KMS-11 (cell line): ENCODE data around the gene MARCHF10.

ENCODE experiments used
- H2AFZ ChIP-seq: fragments of 200-600 bp; sonication (generic); 2 replicates; pipeline ENCODE4 v1.6.1; 2016; ENCODE audit warnings: antibody characterized with exemption, mixed run types, low read depth
- H3K27ac ChIP-seq: fragments of 200-600 bp; sonication (generic); 2 replicates; pipeline ENCODE4 v1.6.1; 2016; ENCODE audit warnings: mild to moderate bottlenecking, mixed run types
- H3K27me3 ChIP-seq: fragments of 200-600 bp; sonication (generic); 2 replicates; pipeline ENCODE4 v1.6.1; 2017; ENCODE audit warnings: mild to moderate bottlenecking, low read depth, mixed run types, moderate library complexity; ENCODE audit not compliant: insufficient read depth
- H3K36me3 ChIP-seq: fragments of 200-600 bp; sonication (generic); 2 replicates; pipeline ENCODE4 v1.6.1; 2017; ENCODE audit warnings: mild to moderate bottlenecking, mixed run types; ENCODE audit not compliant: insufficient read depth
- H3K4me1 ChIP-seq: fragments of 200-600 bp; sonication (generic); 2 replicates; pipeline ENCODE4 v1.6.1; 2016; ENCODE audit warnings: mild to moderate bottlenecking, low read depth, mixed run types; ENCODE audit not compliant: poor library complexity, severe bottlenecking
- H3K4me2 ChIP-seq: fragments of 200-600 bp; sonication (generic); 2 replicates; pipeline ENCODE4 v1.7.0; 2016; ENCODE audit warnings: mild to moderate bottlenecking, mixed run types
- H3K4me3 ChIP-seq: fragments of 200-600 bp; sonication (generic); IDR thresholded peaks from 2 replicates; pipeline ENCODE4 v1.6.1; 2017; ENCODE audit warnings: low read depth, low read length, mixed read lengths; ENCODE audit not compliant: insufficient read depth
- H3K79me2 ChIP-seq: fragments of 200-600 bp; sonication (generic); 2 replicates; pipeline ENCODE4 v1.6.1; 2016; ENCODE audit warnings: low read depth, mixed run types; ENCODE audit not compliant: insufficient read depth
- H3K9ac ChIP-seq: fragments of 200-600 bp; sonication (generic); 2 replicates; pipeline ENCODE4 v1.6.1; 2016; ENCODE audit warnings: mild to moderate bottlenecking, mixed run types
- H4K20me1 ChIP-seq: fragments of 200-600 bp; sonication (generic); 2 replicates; pipeline ENCODE4 v1.6.1; 2016; ENCODE audit warnings: mild to moderate bottlenecking, mixed run types; ENCODE audit not compliant: insufficient read depth
- TF ChIP-seq, protein P1 (sequence below): fragments of 200-600 bp; sonication (generic); conservative IDR thresholded peaks from 2 replicates; pipeline ENCODE4 v1.6.1; 2017; ENCODE audit warnings: low read depth, mild to moderate bottlenecking, antibody characterized with exemption, low read length, moderate library complexity, mixed read lengths

MARCHF10 gene

DNA sequence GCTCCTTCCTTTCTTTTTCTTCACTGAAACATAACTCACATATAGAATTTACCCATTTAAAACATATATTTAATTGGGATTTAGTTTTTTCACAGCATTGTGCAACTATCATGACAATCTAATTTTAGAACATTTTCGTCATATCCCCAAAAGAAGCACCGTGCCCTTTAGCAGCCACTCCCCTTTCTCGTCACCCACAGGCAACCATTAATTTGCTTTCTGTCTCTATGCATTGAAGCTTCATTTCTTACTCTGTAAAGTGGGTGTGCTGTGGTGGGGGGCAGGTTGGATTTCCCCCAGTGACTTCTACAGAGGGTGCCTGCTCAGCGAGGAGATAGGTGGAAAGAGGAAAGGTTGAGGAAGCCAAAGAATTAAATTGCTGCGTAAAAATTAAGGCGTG is 144.8 kb downstream of the MARCHF10 start:
- Histone ChIP-seq H3K27me3 (no peaks in the 10 kb centered on the region), H2AFZ (no peak overlapping the region), H3K27ac (no peak overlapping the region), H4K20me1 (no peaks in the 10 kb centered on the region), H3K79me2 (no peaks in the 10 kb centered on the region), H3K4me1 (no peaks in the 10 kb centered on the region), H3K4me3 (no peak overlapping the region), H3K4me2 (no peak overlapping the region), H3K36me3 (no peaks in the 10 kb centered on the region), H3K9ac (no peak overlapping the region)
- TF ChIP-seq, protein P1, sequence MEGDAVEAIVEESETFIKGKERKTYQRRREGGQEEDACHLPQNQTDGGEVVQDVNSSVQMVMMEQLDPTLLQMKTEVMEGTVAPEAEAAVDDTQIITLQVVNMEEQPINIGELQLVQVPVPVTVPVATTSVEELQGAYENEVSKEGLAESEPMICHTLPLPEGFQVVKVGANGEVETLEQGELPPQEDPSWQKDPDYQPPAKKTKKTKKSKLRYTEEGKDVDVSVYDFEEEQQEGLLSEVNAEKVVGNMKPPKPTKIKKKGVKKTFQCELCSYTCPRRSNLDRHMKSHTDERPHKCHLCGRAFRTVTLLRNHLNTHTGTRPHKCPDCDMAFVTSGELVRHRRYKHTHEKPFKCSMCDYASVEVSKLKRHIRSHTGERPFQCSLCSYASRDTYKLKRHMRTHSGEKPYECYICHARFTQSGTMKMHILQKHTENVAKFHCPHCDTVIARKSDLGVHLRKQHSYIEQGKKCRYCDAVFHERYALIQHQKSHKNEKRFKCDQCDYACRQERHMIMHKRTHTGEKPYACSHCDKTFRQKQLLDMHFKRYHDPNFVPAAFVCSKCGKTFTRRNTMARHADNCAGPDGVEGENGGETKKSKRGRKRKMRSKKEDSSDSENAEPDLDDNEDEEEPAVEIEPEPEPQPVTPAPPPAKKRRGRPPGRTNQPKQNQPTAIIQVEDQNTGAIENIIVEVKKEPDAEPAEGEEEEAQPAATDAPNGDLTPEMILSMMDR, result no peak

DNA sequence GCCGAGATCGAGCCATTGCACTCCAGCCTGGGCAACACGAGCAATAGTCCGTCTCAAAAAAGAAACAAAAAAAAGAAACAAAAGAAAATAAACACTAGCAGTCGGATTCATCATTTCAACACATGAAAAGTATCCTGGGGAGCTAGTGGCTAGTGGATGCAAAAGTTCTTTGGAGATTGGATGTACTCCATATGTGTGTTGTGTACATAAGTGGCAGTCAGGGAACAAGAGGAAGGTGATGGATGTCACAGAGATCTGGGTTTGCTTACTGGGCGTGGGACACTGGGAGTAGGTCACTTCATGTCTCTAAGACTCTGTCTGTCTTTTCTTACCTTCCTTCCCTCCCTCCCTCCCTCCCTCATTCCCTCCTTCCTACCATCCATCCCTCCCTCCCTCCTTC is 145.3 kb downstream of the MARCHF10 start:
- Histone ChIP-seq H3K4me2 (no peak overlapping the region), H3K4me3 (no peak overlapping the region), H3K36me3 (no peaks in the 10 kb centered on the region), H4K20me1 (no peaks in the 10 kb centered on the region), H2AFZ (no peak overlapping the region), H3K4me1 (no peaks in the 10 kb centered on the region), H3K27ac (no peak overlapping the region), H3K27me3 (no peaks in the 10 kb centered on the region), H3K79me2 (no peaks in the 10 kb centered on the region), H3K9ac (no peak overlapping the region)
- TF ChIP-seq, protein P1, result no peak

DNA sequence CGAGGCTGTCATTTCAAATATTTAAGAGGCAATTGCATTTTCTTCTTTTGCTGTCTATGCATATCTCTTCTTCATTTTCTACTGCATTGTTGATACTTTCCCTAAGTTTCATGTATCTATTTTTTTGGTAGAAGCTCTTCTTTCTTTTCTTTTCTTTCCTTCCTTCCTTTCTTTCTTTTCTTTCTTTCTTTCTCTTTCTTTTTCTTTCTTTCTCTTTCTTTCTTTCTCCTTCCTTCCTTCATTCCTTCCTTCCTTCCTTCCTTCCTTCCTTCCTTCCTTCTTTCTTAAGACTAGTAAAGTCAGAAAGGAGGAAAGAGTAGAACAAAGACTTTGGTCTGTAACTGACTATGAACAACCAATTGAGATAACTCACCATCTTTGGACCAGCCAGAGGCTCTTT is 146.8 kb downstream of the MARCHF10 start:
- Histone ChIP-seq H3K27ac (no peak overlapping the region), H3K9ac (no peak overlapping the region), H2AFZ (no peak overlapping the region), H4K20me1 (no peaks in the 10 kb centered on the region), H3K4me1 (no peaks in the 10 kb centered on the region), H3K27me3 (no peaks in the 10 kb centered on the region), H3K4me3 (no peak overlapping the region), H3K36me3 (no peaks in the 10 kb centered on the region), H3K4me2 (no peak overlapping the region), H3K79me2 (no peaks in the 10 kb centered on the region)
- TF ChIP-seq, protein P1, result no peak

DNA sequence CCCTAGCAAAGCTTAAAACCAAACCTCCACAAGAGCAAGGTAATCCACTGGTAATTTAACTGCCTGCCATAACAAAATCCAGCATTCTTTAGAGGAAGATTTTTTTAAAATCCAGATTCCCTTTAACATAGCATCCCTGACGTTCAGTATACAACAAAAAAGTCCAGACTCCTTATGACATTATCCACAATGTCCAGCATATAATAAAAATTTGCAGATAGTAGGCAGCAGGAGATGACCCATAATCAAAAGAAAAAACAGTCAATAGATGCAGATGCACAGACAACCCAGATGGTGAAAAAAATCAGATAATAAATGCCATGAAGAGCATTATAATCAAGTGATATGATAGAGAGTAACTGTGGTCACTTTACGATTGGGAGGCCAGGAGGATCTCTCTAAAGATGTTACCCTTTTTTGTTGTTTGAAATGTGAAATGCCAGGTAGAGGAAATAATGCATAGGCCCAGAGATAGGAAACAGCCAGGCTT is 147.4 kb downstream of the MARCHF10 start:
- TF ChIP-seq, protein P1, result no peak
- H3K4me1 ChIP-seq, result no peaks in the 10 kb centered on the region
- H4K20me1 ChIP-seq, result no peaks in the 10 kb centered on the region
- H3K27me3 ChIP-seq, result no peaks in the 10 kb centered on the region
- no peak overlapping the region for H2AFZ ChIP-seq
- H3K4me2 ChIP-seq, result no peak overlapping the region
- no peaks in the 10 kb centered on the region for H3K79me2 ChIP-seq
- H3K4me3 ChIP-seq, result no peak overlapping the region
- no peak overlapping the region for H3K27ac ChIP-seq
- H3K36me3 ChIP-seq, result no peaks in the 10 kb centered on the region
- no peak overlapping the region for H3K9ac ChIP-seq
